GM20431 (cell line): ENCODE measurements around the gene THSD8.

ENCODE experiments used
- in situ Hi-C: fragments of 300-500 bp; cut with MseI, MboI; formaldehyde crosslinking; loops from one replicate; pipeline ENCODE4 v1.15.0; 2020; ENCODE audit warnings: low sequenced_read_pairs; ENCODE audit not compliant: unreplicated experiment

THSD8 gene

DNA sequence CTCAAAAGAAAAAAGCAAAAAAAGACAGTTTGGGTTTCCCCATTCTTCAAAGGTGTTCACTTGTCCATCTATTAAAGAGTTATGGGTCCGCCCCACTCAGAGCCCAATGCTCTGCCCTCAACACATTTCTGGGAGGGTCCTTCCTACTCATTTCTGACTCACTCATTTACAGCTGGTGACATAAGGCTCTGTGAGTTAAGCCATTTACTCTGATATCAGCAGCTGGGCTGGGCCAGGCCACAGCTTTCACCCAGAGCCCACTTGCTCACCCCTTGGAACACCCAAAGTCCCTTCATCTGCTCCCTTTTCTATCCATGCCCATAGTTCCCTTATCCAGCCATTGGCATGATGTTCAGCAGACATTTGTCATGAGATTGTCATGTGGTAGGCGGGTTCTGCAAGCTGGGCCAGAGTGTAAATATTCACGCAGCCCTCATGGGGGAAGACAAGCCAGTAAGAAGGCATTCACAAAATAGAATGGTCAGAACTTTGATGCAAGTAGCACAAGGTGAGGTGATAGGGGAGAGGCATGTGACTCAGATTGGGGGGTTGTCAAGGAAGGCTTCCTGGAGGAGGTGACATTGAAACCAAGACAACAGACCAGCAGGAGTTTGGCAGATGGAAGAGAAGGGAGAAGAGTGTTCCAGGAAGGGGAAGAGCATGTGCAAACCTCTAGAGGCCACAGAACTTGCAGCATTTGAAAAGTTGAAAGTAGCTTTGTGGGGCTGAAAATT, 42.3 kb downstream of the THSD8 start:
- in situ Hi-C loops: loop anchor here (10.0 kb wide), 1 partner anchor 89 kb away; the partner anchor contains the start of gene BEST2

DNA sequence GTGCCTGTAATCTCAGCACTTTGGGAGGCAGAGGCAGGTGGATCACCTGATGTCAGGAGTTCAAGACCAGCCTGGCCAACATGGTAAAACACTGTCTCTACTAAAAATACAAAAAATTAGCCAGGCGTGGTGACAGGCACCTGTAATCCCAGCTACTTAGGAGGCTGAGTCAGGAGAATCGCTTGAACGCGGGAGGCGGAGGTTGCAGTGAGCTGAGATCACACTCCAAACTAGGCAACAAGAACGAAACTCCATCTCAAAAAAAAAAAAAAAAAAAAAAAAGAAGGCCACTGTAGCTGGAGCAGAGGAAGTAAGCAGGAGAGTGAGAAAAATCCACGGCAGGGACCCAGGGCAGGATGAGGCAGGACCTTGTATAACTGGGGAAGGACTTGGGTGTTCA, 44.7 kb downstream of the THSD8 start:
- in situ Hi-C loops: loop anchor here (10.0 kb wide), 1 partner anchor 92 kb away; the partner anchor contains the start of gene BEST2

DNA sequence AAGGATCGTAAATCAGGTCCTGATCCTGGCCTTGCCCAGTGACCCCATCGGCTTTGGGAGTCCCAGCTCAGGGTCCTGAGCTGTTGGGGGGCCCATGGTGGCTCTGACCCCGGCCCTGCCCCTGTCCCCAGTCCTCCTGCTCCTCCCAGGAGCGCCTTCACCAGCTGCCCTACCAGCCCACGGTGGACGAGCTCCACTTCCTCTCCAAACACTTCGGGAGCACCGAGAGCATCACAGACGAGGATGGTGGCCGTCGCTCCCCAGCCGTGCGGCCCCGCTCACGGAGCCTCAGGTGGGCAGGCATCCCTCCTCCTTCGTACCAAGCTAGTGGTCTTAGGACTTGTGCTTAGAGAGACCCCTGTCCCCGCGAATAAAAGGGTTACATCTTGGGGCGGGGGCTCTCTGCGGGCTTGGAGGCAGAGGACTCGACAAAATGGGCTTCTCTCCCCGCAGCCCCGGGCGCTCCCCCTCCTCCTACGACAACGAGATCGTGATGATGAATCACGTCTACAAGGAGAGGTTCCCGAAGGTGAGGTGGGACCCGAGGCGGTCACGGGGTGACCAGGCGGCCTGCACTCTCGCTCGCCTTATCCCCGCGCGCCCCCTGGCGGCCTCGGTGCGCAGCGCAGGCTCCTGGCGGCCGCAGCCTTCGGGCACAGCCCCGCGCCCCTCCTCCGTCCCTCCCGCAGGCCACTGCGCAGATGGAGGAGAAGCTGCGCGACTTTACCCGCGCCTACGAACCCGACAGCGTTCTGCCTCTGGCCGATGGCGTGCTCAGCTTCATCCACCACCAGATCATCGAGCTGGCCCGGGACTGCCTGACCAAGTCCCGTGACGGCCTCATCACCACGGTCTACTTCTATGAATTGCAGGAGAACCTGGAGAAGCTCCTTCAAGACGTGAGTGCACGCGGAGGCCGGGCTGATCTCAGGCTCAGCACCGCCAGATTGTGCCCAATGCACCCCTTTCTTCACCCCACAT, 45.6 kb downstream of the THSD8 start:
- in situ Hi-C loops: loop anchor here (10.0 kb wide), 1 partner anchor 93 kb away; the partner anchor contains the start of gene BEST2
